ENCODE results near the gene CLEC4F. TPM values are rescaled to one million over a fixed set of nuclear protein-coding genes. Genes with fewer than 3 reads are reported as not detected.
"Not testable (repeated sequence)": the region's sequence is repeated elsewhere in the genome, so short reads cannot be mapped to it uniquely, and the experiment has no call there.

The CLEC4F gene
- total RNA-seq, 1 donor from 2014 or later, result not detected

DNA sequence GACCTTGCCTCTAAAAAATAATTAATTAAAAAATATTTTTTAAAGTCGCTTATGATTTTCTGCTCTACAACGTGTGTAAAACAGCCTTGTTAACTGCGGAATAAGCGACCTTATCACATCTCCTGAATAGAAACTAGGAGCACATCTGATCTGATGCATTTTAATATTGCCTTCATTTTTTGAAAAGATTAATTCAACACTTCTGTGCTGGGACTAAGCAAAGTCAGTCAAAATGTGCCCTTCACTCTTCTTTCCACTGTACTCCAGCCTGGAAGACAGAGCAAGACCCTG lies 12.6 kb downstream of the CLEC4F start:
- H3K36me3 ChIP-seq (ENCODE audit: control insufficient read depth in 3 of 3, insufficient read depth in 3 of 3, low read length in 3 of 3), result no peaks in the 10 kb centered on the region
- peaks cover 0 to 5% (median 3%) of the 10 kb centered on the region in 3 donors for H3K27me3 ChIP-seq (ENCODE audit: control insufficient read depth in 3 of 3, insufficient read depth in 3 of 3, low read length in 3 of 3)
- H3K9ac ChIP-seq (ENCODE audit: low read depth in 1 of 3, low read length in 3 of 3), result no peak overlapping the region
- H3K4me1 ChIP-seq (ENCODE audit: control insufficient read depth in 3 of 3, insufficient read depth in 3 of 3, low read length in 3 of 3), result no peaks in the 10 kb centered on the region
- H3K27ac ChIP-seq (ENCODE audit: low read depth, low read length), result no peak overlapping the region
- no peaks in the 10 kb centered on the region for H3K9me3 ChIP-seq (ENCODE audit: control insufficient read depth in 3 of 3, low read length in 3 of 3)
- H3K4me3 ChIP-seq (ENCODE audit: low read length in 3 of 3), result no peak overlapping the region

DNA sequence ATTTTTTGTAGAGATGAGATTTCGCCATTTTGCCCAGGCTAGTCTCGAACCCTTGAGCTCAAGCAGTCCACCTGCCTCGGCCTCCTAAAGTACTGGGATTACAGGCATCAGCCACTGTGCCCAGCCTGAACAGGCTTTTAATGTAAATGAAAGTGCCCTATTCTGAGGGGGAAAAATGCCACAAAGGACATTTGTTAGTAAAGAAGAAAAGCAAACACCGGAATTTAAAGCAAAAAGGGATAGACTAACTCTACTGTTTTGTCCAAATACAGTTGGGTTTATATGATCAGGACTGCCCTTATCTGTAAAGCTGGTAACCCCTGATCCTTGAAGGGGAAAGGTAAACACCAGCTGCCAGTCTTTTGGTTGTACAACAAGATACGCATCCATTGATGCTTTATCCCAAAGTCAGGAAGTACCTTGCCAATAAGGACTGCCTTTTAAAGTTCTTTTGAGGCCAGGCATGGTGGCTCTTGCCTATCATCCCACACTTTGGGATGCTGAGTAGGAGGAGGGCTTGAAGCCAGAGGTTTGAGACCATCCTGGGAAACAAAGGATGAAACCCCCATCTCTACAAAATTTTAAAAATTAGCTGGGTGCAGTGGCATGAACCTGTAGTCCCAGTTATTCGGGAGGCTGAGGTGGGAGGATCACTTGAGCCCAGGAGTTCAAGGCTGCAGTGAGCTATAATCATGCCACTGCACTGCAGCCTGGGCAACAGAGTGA lies 13.1 kb downstream of the CLEC4F start:
- Histone ChIP-seq H3K4me1 (ENCODE audit: control insufficient read depth in 3 of 3, insufficient read depth in 3 of 3, low read length in 3 of 3) (no peaks in the 10 kb centered on the region), H3K4me3 (ENCODE audit: low read length in 3 of 3) (no peak overlapping the region), H3K36me3 (ENCODE audit: control insufficient read depth in 3 of 3, insufficient read depth in 3 of 3, low read length in 3 of 3) (no peaks in the 10 kb centered on the region), H3K27ac (ENCODE audit: low read depth, low read length) (no peak overlapping the region), H3K9ac (ENCODE audit: low read depth in 1 of 3, low read length in 3 of 3) (no peak overlapping the region), H3K9me3 (ENCODE audit: control insufficient read depth in 3 of 3, low read length in 3 of 3) (no peaks in the 10 kb centered on the region), H3K27me3 (ENCODE audit: control insufficient read depth in 3 of 3, insufficient read depth in 3 of 3, low read length in 3 of 3) (peaks cover 0 to 5% (median 3%) of the 10 kb centered on the region in 3 donors)

DNA sequence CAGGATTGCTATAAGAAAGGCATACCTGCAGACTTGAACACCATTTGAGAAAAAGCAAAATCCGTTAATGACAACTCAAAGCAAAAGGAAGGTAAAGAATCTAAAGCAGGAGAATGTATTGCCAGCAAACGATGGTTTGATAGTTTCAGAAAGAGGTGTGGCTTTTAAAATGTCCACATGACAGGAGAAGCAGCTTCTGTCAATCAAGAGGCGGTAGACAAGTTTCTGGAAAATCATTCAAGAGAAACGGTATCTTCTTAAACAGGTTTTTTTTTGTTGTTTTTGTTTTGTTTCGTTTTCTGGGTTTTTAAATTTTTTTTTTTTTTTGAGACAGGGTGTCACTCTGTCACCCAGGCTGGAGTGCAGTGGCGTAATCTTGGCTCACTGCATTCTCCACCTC lies 13.8 kb downstream of the CLEC4F start:
- no peak overlapping the region for H3K9ac ChIP-seq (ENCODE audit: low read depth in 1 of 3, low read length in 3 of 3)
- H3K36me3 ChIP-seq (ENCODE audit: control insufficient read depth in 3 of 3, insufficient read depth in 3 of 3, low read length in 3 of 3), result no peaks in the 10 kb centered on the region
- H3K4me3 ChIP-seq (ENCODE audit: low read length in 3 of 3), result no peak overlapping the region
- H3K27ac ChIP-seq (ENCODE audit: low read depth, low read length), result no peak overlapping the region
- H3K9me3 ChIP-seq (ENCODE audit: control insufficient read depth in 3 of 3, low read length in 3 of 3), result no peaks in the 10 kb centered on the region
- H3K27me3 ChIP-seq (ENCODE audit: control insufficient read depth in 3 of 3, insufficient read depth in 3 of 3, low read length in 3 of 3), result peaks cover 0 to 5% (median 4%) of the 10 kb centered on the region in 3 donors
- H3K4me1 ChIP-seq (ENCODE audit: control insufficient read depth in 3 of 3, insufficient read depth in 3 of 3, low read length in 3 of 3), result no peaks in the 10 kb centered on the region

DNA sequence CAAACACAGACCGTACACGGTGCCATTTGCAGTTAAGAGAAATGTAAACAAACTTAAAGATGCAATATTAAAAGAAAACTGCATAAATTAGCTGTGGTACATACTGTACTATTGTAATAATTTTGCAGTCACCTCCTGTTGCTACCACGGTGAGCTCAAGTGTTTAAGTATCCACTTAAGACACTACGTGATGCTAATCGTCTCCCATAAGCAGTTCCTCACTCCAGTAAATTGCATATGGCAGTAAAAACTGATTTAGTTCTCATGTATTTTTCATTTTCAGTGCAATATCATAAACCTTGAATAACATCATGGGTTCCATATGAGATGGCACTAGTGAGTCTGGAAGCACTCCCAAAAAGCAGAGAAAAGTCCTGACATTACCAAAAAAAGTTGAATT lies 14.4 kb downstream of the CLEC4F start:
- no peak overlapping the region for H3K27ac ChIP-seq (ENCODE audit: low read depth, low read length)
- H3K4me3 ChIP-seq (ENCODE audit: low read length in 3 of 3), result no peak overlapping the region
- H3K9ac ChIP-seq (ENCODE audit: low read depth in 1 of 3, low read length in 3 of 3), result no peak overlapping the region
- H3K36me3 ChIP-seq (ENCODE audit: control insufficient read depth in 3 of 3, insufficient read depth in 3 of 3, low read length in 3 of 3), result no peaks in the 10 kb centered on the region
- no peaks in the 10 kb centered on the region for H3K9me3 ChIP-seq (ENCODE audit: control insufficient read depth in 3 of 3, low read length in 3 of 3)
- H3K4me1 ChIP-seq (ENCODE audit: control insufficient read depth in 3 of 3, insufficient read depth in 3 of 3, low read length in 3 of 3), result no peaks in the 10 kb centered on the region
- peaks cover 0 to 5% (median 5%) of the 10 kb centered on the region in 3 donors for H3K27me3 ChIP-seq (ENCODE audit: control insufficient read depth in 3 of 3, insufficient read depth in 3 of 3, low read length in 3 of 3)

DNA sequence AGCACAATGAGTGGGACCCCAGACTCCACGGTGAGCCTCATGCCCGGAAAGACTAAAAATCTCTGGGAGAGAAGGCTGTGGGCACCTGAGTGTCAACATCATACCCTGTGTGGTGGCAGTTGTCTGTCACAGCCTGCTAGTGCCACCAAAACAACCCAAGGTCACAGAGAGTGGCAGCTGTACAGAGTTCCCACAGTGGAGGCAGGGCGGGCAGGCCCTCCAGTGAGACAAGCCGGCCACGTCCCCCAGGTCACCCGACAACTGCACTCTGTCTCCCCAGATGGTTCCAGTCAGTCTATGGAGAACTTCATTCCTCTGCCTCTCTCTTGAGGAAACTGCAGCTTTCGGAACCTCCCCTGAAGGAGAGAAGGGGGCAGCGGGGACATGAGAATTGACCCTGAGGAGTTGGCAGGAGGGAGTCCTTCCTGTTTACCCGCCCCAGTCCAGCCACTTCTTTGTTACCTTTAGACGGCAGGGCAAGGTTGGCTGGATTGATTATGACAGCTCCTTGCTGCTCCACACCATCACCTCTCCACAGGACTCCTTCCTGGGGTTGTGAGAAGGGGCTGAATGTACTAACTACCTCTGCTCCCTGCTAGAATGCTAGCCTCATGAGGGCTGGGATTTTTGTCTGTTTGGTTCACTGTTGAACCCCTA lies 18.7 kb downstream of the CLEC4F start:
- Histone ChIP-seq H3K9ac (ENCODE audit: low read depth in 1 of 3, low read length in 3 of 3) (no peak overlapping the region), H3K9me3 (ENCODE audit: control insufficient read depth in 3 of 3, low read length in 3 of 3) (peaks cover 0 to 3% (median 0%) of the 10 kb centered on the region in 3 donors), H3K4me3 (ENCODE audit: low read length in 3 of 3) (no peak overlapping the region), H3K27ac (ENCODE audit: low read depth, low read length) (no peak overlapping the region), H3K36me3 (ENCODE audit: control insufficient read depth in 3 of 3, insufficient read depth in 3 of 3, low read length in 3 of 3) (no peaks in the 10 kb centered on the region), H3K27me3 (ENCODE audit: control insufficient read depth in 3 of 3, insufficient read depth in 3 of 3, low read length in 3 of 3) (peaks cover 0 to 3% (median 3%) of the 10 kb centered on the region in 3 donors), H3K4me1 (ENCODE audit: control insufficient read depth in 3 of 3, insufficient read depth in 3 of 3, low read length in 3 of 3) (no peaks in the 10 kb centered on the region)

DNA sequence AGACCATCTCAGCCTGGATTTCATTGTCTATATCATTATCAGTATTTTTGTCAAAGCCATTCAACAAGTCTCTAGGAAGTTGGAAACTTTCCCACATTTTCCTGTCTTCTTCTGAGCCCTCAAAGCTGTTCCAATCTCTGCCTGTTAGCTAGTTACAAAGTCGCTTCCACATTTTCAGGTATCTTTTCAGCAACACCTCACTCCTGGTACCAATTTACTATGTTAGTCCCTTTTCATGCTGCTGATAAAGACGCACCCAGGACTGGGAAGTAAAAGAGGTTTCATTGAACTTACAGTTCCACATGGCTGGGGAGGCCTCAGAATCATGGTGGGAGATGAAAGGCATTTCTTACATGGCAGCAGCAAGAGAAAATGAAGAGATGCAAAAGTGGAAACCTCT lies 20.7 kb downstream of the CLEC4F start:
- H3K27ac ChIP-seq (ENCODE audit: low read depth, low read length), result no peak overlapping the region
- no peaks in the 10 kb centered on the region for H3K36me3 ChIP-seq (ENCODE audit: control insufficient read depth in 3 of 3, insufficient read depth in 3 of 3, low read length in 3 of 3)
- H3K4me1 ChIP-seq (ENCODE audit: control insufficient read depth in 3 of 3, insufficient read depth in 3 of 3, low read length in 3 of 3), result no peaks in the 10 kb centered on the region
- peaks cover 0 to 5% (median 3%) of the 10 kb centered on the region in 3 donors for H3K27me3 ChIP-seq (ENCODE audit: control insufficient read depth in 3 of 3, insufficient read depth in 3 of 3, low read length in 3 of 3)
- H3K9me3 ChIP-seq (ENCODE audit: control insufficient read depth in 3 of 3, low read length in 3 of 3), result peaks cover 0 to 3% (median 0%) of the 10 kb centered on the region in 3 donors
- no peak overlapping the region for H3K9ac ChIP-seq (ENCODE audit: low read depth in 1 of 3, low read length in 3 of 3)
- no peak overlapping the region for H3K4me3 ChIP-seq (ENCODE audit: low read length in 3 of 3)

DNA sequence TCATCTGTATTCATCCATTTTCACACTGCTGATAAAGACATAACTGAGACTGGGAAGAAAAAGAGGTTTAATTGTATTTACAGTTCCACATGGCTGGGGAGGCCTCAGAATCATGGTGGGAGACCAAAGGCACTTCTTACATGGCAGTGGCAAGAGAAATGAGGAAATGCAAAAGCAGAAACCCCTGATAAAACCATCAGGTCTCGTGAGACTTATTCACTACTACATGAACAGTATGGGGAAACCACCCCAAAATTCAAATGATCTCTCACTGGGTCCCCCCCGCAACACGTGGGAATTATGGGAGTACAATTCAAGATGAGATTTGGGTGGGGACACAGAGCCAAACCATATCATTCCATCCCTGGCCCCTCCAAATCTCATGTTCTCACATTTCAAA lies 22.4 kb downstream of the CLEC4F start:
- H3K4me3 ChIP-seq (ENCODE audit: low read length in 3 of 3); H3K9ac ChIP-seq (ENCODE audit: low read depth in 1 of 3, low read length in 3 of 3); H3K4me1 ChIP-seq (ENCODE audit: control insufficient read depth in 3 of 3, insufficient read depth in 3 of 3, low read length in 3 of 3); H3K9me3 ChIP-seq (ENCODE audit: control insufficient read depth in 3 of 3, low read length in 3 of 3); H3K27ac ChIP-seq (ENCODE audit: low read depth, low read length); H3K36me3 ChIP-seq (ENCODE audit: control insufficient read depth in 3 of 3, insufficient read depth in 3 of 3, low read length in 3 of 3): not testable (repeated sequence)
- peaks cover 3 to 19% (median 5%) of the 10 kb centered on the region in 3 donors for H3K27me3 ChIP-seq (ENCODE audit: control insufficient read depth in 3 of 3, insufficient read depth in 3 of 3, low read length in 3 of 3)

DNA sequence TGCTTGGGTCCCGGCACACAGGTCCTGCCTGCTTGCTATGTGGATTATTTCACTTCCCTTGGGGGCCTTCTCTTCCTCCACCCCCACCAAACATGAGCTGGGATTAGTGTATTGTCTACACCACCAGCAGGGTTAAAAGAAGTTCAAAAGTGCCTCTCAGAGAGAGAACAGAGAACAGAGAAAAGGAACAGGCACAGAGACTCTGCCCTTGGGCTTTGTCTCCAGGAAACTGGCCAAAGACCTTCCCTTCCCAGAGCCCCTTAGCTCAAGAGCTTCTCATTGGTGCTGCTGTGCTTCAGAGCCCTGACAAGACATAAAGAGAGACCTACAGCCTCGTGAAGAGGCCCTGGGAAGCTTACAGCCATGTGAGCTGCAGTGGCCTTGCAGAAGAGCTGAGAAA lies 22.9 kb downstream of the CLEC4F start:
- Histone ChIP-seq H3K27ac (ENCODE audit: low read depth, low read length) (no peak overlapping the region), H3K9ac (ENCODE audit: low read depth in 1 of 3, low read length in 3 of 3) (no peak overlapping the region), H3K27me3 (ENCODE audit: control insufficient read depth in 3 of 3, insufficient read depth in 3 of 3, low read length in 3 of 3) (peaks cover 3 to 19% (median 9%) of the 10 kb centered on the region in 3 donors), H3K4me1 (ENCODE audit: control insufficient read depth in 3 of 3, insufficient read depth in 3 of 3, low read length in 3 of 3) (no peaks in the 10 kb centered on the region), H3K4me3 (ENCODE audit: low read length in 3 of 3) (no peak overlapping the region), H3K36me3 (ENCODE audit: control insufficient read depth in 3 of 3, insufficient read depth in 3 of 3, low read length in 3 of 3) (no peaks in the 10 kb centered on the region), H3K9me3 (ENCODE audit: control insufficient read depth in 3 of 3, low read length in 3 of 3) (peaks cover 0 to 3% (median 0%) of the 10 kb centered on the region in 3 donors)

DNA sequence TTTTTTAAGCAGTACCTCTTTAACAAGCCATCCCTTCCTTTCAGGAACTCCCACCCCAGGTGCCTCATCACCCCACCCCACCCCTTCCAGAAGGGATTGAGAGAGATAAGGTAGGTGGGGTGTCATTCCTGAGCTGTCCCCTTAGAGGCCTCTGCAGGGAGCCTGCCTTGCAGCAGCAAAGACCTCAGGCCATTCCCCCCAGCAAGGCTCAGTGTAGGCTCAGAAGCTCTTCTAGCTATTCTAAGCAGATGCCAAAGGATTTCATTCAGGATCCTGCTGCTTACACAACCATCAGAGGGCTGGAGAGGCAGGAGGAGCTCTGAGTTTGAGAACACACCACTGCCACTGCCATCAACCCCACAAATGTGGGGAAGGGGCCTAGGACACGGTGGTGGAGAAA lies 24.1 kb downstream of the CLEC4F start:
- Histone ChIP-seq H3K4me1 (ENCODE audit: control insufficient read depth in 3 of 3, insufficient read depth in 3 of 3, low read length in 3 of 3) (no peaks in the 10 kb centered on the region), H3K27me3 (ENCODE audit: control insufficient read depth in 3 of 3, insufficient read depth in 3 of 3, low read length in 3 of 3) (peaks cover 8 to 27% (median 9%) of the 10 kb centered on the region in 3 donors), H3K4me3 (ENCODE audit: low read length in 3 of 3) (no peak overlapping the region), H3K27ac (ENCODE audit: low read depth, low read length) (no peak overlapping the region), H3K9ac (ENCODE audit: low read depth in 1 of 3, low read length in 3 of 3) (no peak overlapping the region), H3K36me3 (ENCODE audit: control insufficient read depth in 3 of 3, insufficient read depth in 3 of 3, low read length in 3 of 3) (no peaks in the 10 kb centered on the region), H3K9me3 (ENCODE audit: control insufficient read depth in 3 of 3, low read length in 3 of 3) (peaks cover 0 to 3% (median 0%) of the 10 kb centered on the region in 3 donors)

DNA sequence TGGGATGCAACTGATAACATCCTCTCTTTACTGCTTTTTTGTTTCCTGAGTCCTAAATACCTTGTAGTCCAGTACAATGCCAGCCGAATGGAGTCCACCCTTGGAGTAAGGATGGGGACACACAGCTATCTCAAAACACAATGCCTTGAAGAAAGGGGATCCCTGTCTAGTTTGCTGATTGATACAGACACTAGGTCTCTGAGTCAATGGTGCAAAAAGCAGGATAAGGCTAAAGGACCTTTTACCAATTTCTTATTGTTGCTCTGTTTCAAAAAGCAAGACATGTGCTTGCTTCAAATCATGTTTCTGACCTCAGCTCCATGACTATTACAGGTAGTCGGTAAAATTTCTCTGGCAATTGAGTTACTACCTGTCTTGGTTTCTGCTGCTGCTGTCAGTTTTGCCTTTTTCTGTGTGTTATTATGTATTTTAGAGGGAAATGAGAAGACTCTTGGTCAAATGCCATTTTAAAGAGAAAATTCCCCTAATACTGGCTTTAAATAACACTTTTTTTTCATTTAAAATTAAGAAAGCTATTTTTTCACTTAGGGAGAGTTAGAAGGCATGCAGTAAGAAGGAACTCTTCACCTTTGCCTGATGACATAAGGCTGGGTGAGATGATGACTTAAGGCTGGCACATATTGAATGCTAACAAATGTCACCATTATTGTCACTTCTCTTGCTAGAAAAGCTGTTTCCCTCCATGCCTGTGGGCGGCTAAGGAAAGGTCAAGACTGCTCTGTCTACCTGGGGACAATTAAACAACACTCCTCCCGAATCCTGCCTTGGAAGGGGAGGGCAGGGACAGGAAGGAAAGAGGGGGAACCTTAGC lies 25.0 kb downstream of the CLEC4F start:
- peaks cover 0 to under 1% (median 0%) of the 10 kb centered on the region in 3 donors for H3K4me1 ChIP-seq (ENCODE audit: control insufficient read depth in 3 of 3, insufficient read depth in 3 of 3, low read length in 3 of 3)
- no peak overlapping the region for H3K27ac ChIP-seq (ENCODE audit: low read depth, low read length)
- H3K4me3 ChIP-seq (ENCODE audit: low read length in 3 of 3), result no peak overlapping the region
- no peak overlapping the region for H3K9ac ChIP-seq (ENCODE audit: low read depth in 1 of 3, low read length in 3 of 3)
- no peaks in the 10 kb centered on the region for H3K36me3 ChIP-seq (ENCODE audit: control insufficient read depth in 3 of 3, insufficient read depth in 3 of 3, low read length in 3 of 3)
- peaks cover 0 to 3% (median 0%) of the 10 kb centered on the region in 3 donors for H3K9me3 ChIP-seq (ENCODE audit: control insufficient read depth in 3 of 3, low read length in 3 of 3)
- H3K27me3 ChIP-seq (ENCODE audit: control insufficient read depth in 3 of 3, insufficient read depth in 3 of 3, low read length in 3 of 3), result peaks cover 15 to 35% (median 15%) of the 10 kb centered on the region in 3 donors
